Measurements from ENCODE around the gene KDR.

Gene KDR

GRCh38 chr4:55125087-55125721 is at the start of gene KDR:
Gene KDR, minus strand, starts transcription at chr4:55125595. Its CDS starts 302 bp downstream, at chr4:55125293.
- no peak for DNase-seq (ENCODE audit: low read depth in 2 of 2, low spot score in 1 of 2)

DNA sequence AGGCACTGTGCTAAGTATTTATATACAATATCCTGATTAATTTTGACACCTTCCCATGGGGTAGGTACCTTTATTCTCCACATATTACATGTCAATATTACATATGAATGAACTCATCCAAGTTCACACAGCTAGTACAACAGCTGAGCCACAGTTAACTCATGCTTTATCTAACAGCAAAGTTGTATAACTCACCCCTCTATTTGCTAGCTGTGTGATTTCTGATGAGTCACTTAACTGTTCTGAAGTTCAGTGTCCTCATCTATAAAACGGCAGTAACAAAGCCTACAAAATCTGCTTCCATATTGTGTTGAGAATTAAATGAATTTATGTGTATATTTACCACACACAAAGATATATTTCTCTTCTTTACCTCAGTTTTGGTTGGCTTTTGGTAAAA is 48.2 kb upstream of the KDR start:
- no peak for DNase-seq (ENCODE audit: low read depth in 2 of 2, low spot score in 1 of 2)

DNA sequence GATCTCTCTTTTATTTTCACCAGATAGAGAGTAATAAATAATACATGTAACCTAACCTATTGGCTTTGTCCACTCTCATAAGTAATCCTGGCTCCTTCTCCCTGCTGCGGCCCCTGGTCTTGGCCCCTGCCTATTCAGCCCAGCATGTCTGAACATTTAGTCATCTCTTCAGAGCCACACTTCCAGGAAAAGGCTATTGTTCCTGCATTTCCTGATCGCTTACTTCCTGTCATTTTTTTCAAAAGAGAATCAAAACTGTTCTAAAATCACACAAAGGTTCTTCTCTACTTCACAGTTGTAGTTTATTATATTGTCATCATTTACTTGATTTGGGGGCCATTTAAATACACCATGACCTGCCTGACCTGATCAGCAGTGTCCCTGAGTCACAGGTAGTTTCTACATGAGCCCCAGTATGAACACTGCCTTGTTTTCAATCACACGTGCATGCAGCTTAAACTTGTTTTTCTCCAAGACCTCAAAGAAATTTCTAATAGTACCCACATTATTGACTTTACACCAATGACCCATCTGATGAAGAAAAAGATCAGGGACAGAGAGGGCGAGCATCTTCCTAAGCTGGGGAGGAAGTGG is 47.4 kb upstream of the KDR start:
- DNase-seq (ENCODE audit: low read depth in 2 of 2, low spot score in 1 of 2) = no peak

- DNase-seq (ENCODE audit: low read depth in 2 of 2, low spot score in 1 of 2) = no peak
These were observed 45.1 kb upstream of the KDR start for GRCh38 chr4:55170462-55170861.

GRCh38 chr4:55169352-55169961 is 44.1 kb upstream of the KDR start:
- no peak for DNase-seq (ENCODE audit: low read depth in 2 of 2, low spot score in 1 of 2)

- no peak for DNase-seq (ENCODE audit: low read depth in 2 of 2, low spot score in 1 of 2)
These were observed 37.0 kb upstream of the KDR start for GRCh38 chr4:55162396-55162795.

GRCh38 chr4:55161739-55162138 is 36.3 kb upstream of the KDR start:
- no peak for DNase-seq (ENCODE audit: low read depth in 2 of 2, low spot score in 1 of 2)

DNA sequence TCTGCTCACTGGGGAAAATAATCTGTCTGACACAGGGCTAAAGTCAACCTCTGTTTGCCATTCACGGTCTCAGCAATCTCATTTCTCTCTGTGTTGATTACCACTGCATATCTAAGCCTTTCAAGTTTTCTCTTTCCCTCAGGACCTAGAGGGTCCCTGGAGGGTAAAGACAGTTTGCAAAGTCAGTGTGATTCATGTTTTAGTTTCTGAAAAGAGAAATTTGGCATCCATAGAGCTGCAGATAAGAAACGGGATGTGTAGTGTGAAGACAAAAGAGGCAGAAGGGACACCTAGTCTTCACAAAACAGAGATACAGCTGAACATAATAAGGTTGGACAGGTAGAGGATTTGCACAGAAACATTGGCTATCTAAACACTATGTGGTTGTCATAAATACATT is 34.5 kb upstream of the KDR start:
- DNase-seq (ENCODE audit: low read depth in 2 of 2, low spot score in 1 of 2) = no peak

GRCh38 chr4:55158957-55159356 is 33.6 kb upstream of the KDR start:
- no peak for DNase-seq (ENCODE audit: low read depth in 2 of 2, low spot score in 1 of 2)

DNA sequence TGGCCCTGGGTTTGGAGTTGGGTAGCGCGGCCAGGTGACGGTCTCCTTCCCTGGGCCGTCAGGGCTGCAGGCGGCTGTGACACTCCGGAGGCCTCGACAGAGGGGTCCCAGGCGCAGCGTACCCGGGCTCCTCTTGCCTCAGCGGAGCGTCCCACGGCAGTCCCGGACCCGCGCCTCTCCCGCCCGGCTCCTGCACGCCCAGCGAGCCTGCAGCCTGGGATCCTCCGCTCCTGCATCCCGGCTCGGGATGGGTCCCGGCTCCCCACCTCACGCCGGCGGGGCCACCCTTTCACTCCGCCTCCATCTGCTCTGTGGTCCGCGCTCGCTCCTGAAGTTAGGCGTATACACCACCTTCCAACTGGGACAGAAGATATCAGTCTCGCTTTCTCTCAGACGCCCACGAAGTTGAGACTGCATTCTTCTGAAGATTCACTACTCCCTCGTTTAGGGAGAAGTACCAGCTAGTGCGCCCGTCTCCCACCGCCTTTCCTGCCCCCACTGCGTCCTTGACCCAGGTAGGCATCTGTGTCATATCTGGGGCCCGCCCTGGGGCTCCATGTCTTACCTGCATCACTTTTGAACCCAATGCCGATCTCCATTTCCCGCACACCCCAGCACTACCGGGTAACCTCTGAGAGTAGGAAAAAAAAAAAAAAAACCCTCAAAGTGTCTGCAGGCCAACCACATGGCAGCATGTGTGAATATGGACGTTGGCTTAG is 32.3 kb upstream of the KDR start:
- DNase-seq (ENCODE audit: low read depth in 2 of 2, low spot score in 1 of 2) = no peak

DNA sequence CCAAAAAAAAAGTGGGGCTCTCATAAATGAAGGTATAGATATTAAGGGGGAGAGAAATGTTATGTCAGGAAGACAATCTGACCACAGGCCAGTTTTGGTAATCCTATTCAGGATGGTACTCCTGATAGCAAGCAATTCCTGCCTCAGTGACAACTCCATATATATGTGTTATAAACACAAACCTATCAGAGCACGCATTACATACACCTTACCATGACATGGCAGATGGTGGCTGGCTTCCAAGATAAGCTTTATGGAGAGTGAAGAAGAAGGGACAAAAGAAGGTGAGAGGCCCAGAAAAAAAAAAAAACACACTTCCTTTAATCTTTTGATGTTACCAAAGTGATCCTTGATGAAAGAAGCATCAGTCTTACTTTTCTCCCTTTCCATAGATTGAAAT is 29.5 kb upstream of the KDR start:
- no peak for DNase-seq (ENCODE audit: low read depth in 2 of 2, low spot score in 1 of 2)

GRCh38 chr4:55154290-55154880 is 29.0 kb upstream of the KDR start:
- DNase-seq (ENCODE audit: low read depth in 2 of 2, low spot score in 1 of 2) = no peak

GRCh38 chr4:55143858-55144257 is 18.5 kb upstream of the KDR start:
- no peak for DNase-seq (ENCODE audit: low read depth in 2 of 2, low spot score in 1 of 2)

DNA sequence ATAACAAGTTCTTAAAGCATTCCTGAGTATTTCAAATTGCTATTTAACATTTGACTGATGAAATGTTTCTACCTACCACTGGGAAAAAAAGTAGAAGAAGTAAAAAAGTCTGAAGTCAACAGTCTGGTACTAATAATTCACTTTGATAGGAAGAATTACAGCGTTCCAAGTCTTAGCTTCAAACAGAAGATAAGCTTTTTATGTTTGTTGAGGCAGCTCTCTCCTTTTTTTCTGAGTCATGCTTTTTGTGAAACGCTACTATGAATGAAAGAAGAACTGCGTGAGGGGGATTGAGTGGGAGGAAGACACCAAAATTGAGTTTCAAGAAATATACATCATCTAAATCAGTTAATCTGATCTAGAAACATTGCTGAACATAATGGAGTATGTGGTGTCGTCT is 13.0 kb upstream of the KDR start:
- DNase-seq (ENCODE audit: low read depth in 2 of 2, low spot score in 1 of 2) = no peak

DNA sequence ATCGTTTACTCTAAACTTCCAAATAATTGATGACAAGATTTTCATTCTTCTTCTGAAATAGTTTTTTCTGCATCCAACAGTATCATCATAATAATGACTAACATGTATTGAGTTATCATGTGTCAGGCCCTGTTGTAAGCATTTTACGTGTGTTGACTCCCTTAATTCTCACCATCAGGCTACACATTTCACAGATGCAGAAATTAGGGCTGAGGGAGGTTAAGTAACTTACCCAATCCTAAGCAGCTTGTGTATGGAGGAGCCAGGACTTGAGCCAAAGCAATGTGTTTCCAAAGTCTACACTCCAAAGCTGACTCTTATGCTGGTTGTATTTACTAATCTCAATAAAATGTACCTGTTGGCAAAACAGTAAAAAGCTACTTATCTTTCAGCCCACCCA is 11.2 kb upstream of the KDR start:
- no peak for DNase-seq (ENCODE audit: low read depth in 2 of 2, low spot score in 1 of 2)

GRCh38 chr4:55133951-55134350 is 8.6 kb upstream of the KDR start:
- DNase-seq (ENCODE audit: low read depth in 2 of 2, low spot score in 1 of 2) = no peak

DNA sequence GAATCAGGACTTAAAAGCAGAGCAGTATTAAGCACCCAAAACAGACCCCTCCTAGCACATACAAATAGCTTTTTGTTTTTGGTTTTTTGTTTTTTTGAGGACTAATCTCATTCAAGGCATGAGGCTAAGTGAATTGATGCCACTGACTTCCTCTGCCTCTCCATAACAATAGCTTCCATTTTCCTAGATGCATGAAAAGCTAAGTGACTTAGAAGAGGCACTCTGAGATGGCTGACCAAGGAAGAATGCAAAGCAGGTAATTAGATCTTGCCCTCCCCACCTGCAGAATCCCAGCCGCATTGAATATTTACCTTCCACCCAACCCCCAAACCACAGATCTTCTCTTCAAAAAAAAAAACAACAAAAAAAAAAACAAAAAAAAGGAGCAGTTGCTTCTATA is 7.4 kb upstream of the KDR start:
- no peak for DNase-seq (ENCODE audit: low read depth in 2 of 2, low spot score in 1 of 2)

DNA sequence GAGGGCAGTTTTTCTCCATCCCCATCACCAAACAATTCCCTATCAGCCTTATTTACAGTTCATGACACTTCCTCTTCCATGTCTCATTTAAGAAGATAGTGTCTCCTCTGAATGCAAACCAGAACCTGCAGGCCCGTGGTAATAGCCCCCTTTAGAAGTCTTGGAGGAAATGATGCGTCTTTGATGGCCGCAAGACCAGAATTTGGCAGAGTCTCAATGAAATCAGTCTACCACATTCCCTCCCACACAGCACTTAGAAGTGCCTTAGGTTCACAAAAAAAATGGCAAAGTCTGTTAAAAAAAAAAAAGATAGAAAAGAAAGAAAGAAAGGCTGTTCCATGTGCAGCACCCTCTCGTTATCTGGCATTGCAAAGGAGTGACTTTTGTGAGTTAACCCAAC is 2.1 kb upstream of the KDR start:
- DNase-seq (ENCODE audit: low read depth in 2 of 2, low spot score in 1 of 2) = no peak

GRCh38 chr4:55127053-55127452 is 1.7 kb upstream of the KDR start:
- no peak for DNase-seq (ENCODE audit: low read depth in 2 of 2, low spot score in 1 of 2)

GRCh38 chr4:55125763-55126541 is 557 bp upstream of the KDR start:
- no peak for DNase-seq (ENCODE audit: low read depth in 2 of 2, low spot score in 1 of 2)
